Endodermal cell (in vitro differentiated cells): Measurements from ENCODE around the gene TADA3. TPM values are rescaled to one million over a fixed set of nuclear protein-coding genes. Genes with fewer than 3 reads are reported as not detected.
A peak's percentile ranks its signal among the peaks of the same experiment; 100 is the strongest.

Experiments
- DNase-seq: peaks from one replicate; pipeline ENCODE4 v3.0.0-alpha.2; 2017
- H3K27ac ChIP-seq: 2 replicates; pipeline ENCODE4 v1.5.1; 2013; ENCODE audit warnings: mild to moderate bottlenecking, low read depth, low read length, moderate library complexity
- H3K27me3 ChIP-seq: 2 replicates; pipeline ENCODE4 v1.6.1; 2013; ENCODE audit warnings: mild to moderate bottlenecking, low read length, moderate library complexity; ENCODE audit not compliant: insufficient read depth, control insufficient read depth, poor library complexity, severe bottlenecking
- H3K36me3 ChIP-seq: 2 replicates; pipeline ENCODE4 v1.7.0; 2013; ENCODE audit warnings: mild to moderate bottlenecking, low read length, moderate library complexity; ENCODE audit not compliant: control insufficient read depth, insufficient read depth
- H3K4me1 ChIP-seq: one replicate; pipeline ENCODE4 v1.7.0; 2013; ENCODE audit warnings: low read length; ENCODE audit not compliant: control insufficient read depth, insufficient read depth
- H3K4me3 ChIP-seq: 2 replicates; pipeline ENCODE4 v1.5.1; 2013; ENCODE audit warnings: mild to moderate bottlenecking, low read length, moderate library complexity
- H3K9ac ChIP-seq: 2 replicates; pipeline ENCODE4 v1.6.1; 2013; ENCODE audit warnings: mild to moderate bottlenecking, low read length, moderate library complexity; ENCODE audit not compliant: poor library complexity, severe bottlenecking; ENCODE audit errors: extremely low read depth
- H3K9me3 ChIP-seq: 2 replicates; pipeline ENCODE4 v1.6.1; 2013; ENCODE audit warnings: mild to moderate bottlenecking, low read length, moderate library complexity; ENCODE audit not compliant: control insufficient read depth
- H3K27ac Mint-ChIP-seq: 2 replicates; pipeline ENCODE4 v1.8.0; 2020; ENCODE audit warnings: mixed read lengths
- H3K27me3 Mint-ChIP-seq: 2 replicates; pipeline ENCODE4 v1.8.0; 2021; ENCODE audit warnings: mild to moderate bottlenecking, mixed read lengths; ENCODE audit not compliant: insufficient read depth
- H3K36me3 Mint-ChIP-seq: 2 replicates; pipeline ENCODE4 v1.8.0; 2020; ENCODE audit warnings: low read depth, mixed read lengths
- H3K4me1 Mint-ChIP-seq: 2 replicates; pipeline ENCODE4 v1.8.0; 2020; ENCODE audit warnings: mixed read lengths
- H3K4me3 Mint-ChIP-seq: 2 replicates; pipeline ENCODE4 v1.8.0; 2020; ENCODE audit warnings: mild to moderate bottlenecking, moderate library complexity, mixed read lengths
- H3K9me3 Mint-ChIP-seq: 2 replicates; pipeline ENCODE4 v1.8.0; 2020; ENCODE audit warnings: mild to moderate bottlenecking, mixed read lengths
- WGBS, 2 experiments: methylation state at CpG; one replicate each; pipeline versions ENCODE4 v1.1.5 to v1.1.7; 2013; ENCODE audit warnings: missing lambda C conversion rate in 2 of 2, mixed read lengths in 1 of 2; ENCODE audit not compliant: insufficient coverage in 1 of 2, insufficient read length in 1 of 2; 5-methylcytosine and 5-hydroxymethylcytosine counted together
- total RNA-seq, 2 donors: library from RNA; stranded (reverse); fragmentation: NEBNext Ultra II Directional in 1 of 2; extraction: Animal tissue kit (Norgen Biotek cat#: 25700) in 1 of 2; gene quantifications; 2 replicates in 1 of 2; 3 replicates in 1 of 2; pipeline ENCODE4 v1.2.1, GENCODE V29; 2021
- TF ChIP-seq, protein P1 (sequence below): fragments of 200-600 bp; sonication (generic); conservative IDR thresholded peaks from 2 replicates; pipeline ENCODE4 v1.5.0; 2021; ENCODE audit warnings: antibody characterized with exemption, mild to moderate bottlenecking

TADA3 gene
- total RNA-seq, 2 donors from 2014 or later, result 52.4 to 62.0 TPM

DNA sequence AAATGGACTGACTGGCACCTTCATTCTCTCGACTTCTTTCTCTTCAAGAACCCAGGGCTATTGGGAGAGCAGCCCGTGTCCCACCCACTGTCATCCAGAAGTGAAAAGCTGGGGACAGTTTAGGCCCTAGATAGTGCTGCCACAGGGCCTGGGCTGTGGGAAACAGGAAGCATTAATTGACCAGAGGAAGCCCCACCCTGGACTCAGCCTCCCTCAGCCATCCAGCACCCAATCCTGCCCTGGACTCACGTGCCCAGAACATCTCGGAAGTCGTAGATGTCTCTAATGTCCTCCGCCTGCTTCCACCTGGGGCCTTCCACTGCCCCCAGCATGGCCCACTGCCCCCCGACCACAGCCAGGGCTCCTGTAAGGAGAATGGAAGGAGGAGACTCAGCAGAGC lies 24.9 kb downstream of the TADA3 start:
- Histone ChIP-seq H3K9me3 (no peaks in the 10 kb centered on the region), H3K9ac (no peak overlapping the region), H3K27me3 (no peaks in the 10 kb centered on the region), H3K27ac (no peak overlapping the region), H3K4me1 (no peaks in the 10 kb centered on the region), H3K36me3 (peaks cover 7% of the 10 kb centered on the region), H3K4me3 (no peak overlapping the region)
- H3K27me3 Mint-ChIP-seq, result peaks cover 34% of the 10 kb centered on the region
- peaks cover 6% of the 10 kb centered on the region for H3K4me1 Mint-ChIP-seq
- DNase-seq, result no peak
- 83 to 87% methylated on average over 2 to 7 of the region's 7 CpGs for WGBS, 2 experiments
- no peaks in the 10 kb centered on the region for H3K9me3 Mint-ChIP-seq
- H3K4me3 Mint-ChIP-seq, result no peak overlapping the region
- TF ChIP-seq, protein P1, sequence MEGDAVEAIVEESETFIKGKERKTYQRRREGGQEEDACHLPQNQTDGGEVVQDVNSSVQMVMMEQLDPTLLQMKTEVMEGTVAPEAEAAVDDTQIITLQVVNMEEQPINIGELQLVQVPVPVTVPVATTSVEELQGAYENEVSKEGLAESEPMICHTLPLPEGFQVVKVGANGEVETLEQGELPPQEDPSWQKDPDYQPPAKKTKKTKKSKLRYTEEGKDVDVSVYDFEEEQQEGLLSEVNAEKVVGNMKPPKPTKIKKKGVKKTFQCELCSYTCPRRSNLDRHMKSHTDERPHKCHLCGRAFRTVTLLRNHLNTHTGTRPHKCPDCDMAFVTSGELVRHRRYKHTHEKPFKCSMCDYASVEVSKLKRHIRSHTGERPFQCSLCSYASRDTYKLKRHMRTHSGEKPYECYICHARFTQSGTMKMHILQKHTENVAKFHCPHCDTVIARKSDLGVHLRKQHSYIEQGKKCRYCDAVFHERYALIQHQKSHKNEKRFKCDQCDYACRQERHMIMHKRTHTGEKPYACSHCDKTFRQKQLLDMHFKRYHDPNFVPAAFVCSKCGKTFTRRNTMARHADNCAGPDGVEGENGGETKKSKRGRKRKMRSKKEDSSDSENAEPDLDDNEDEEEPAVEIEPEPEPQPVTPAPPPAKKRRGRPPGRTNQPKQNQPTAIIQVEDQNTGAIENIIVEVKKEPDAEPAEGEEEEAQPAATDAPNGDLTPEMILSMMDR, result no peak
- no peak overlapping the region for H3K27ac Mint-ChIP-seq
- H3K36me3 Mint-ChIP-seq, result peaks cover 3% of the 10 kb centered on the region

DNA sequence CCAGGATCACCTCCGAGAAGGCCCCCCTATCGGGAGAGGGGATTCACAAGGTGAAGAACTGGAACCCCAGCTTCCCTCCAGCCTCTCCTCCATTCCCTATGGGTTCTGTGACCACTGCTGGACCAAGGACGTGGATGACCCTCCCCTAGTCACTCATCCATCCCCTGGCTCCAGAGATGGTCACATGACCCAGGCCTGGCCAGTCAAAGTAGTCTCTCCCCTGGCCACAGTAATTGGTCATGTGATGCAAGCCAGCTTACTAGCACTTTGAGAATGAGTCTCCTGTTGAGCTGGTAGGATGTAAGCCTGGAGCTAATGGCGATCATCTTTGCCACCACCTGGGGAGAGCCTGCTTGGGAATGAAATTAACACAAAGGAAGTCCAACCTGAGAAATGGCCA lies 26.4 kb downstream of the TADA3 start:
- Histone ChIP-seq H3K36me3 (peaks cover 9% of the 10 kb centered on the region), H3K27me3 (no peaks in the 10 kb centered on the region), H3K27ac (no peak overlapping the region), H3K9ac (no peak overlapping the region), H3K9me3 (no peaks in the 10 kb centered on the region), H3K4me1 (no peaks in the 10 kb centered on the region), H3K4me3 (no peak overlapping the region)
- 83 to 88% methylated on average over 1 to 4 of the region's 4 CpGs for WGBS, 2 experiments
- no peaks in the 10 kb centered on the region for H3K9me3 Mint-ChIP-seq
- peaks cover 7% of the 10 kb centered on the region for H3K36me3 Mint-ChIP-seq
- H3K27ac Mint-ChIP-seq, result no peak overlapping the region
- TF ChIP-seq, protein P1, result no peak
- H3K4me1 Mint-ChIP-seq, result peaks cover 6% of the 10 kb centered on the region
- no peak overlapping the region for H3K4me3 Mint-ChIP-seq
- DNase-seq, result peak; percentile 76
- peaks cover 25% of the 10 kb centered on the region for H3K27me3 Mint-ChIP-seq

DNA sequence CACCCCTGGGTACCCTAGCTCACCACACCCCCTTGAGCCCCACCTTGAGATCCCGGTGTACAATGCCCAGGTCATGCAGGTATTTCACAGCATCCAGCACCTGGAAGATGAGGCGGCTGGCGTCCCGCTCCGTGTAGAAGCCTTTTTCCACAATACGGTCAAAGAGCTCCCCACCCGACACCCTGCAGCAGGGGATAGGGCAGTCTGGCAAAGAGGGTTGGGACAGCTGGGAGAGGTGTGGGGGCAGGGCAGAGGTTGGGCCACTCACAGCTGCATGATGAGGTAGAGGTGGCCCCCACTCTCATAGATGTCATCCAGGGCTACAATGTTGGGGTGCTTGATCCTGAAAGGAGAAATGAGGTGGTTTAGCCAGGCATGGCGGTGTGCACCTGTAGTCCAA lies 29.4 kb downstream of the TADA3 start:
- Histone ChIP-seq H3K36me3 (peaks cover 24% of the 10 kb centered on the region), H3K9ac (no peak overlapping the region), H3K4me1 (no peaks in the 10 kb centered on the region), H3K27me3 (no peaks in the 10 kb centered on the region), H3K27ac (no peak overlapping the region), H3K9me3 (no peaks in the 10 kb centered on the region), H3K4me3 (no peak overlapping the region)
- no peak overlapping the region for H3K4me3 Mint-ChIP-seq
- H3K27me3 Mint-ChIP-seq, result peaks cover 8% of the 10 kb centered on the region
- no peak for DNase-seq
- H3K9me3 Mint-ChIP-seq, result no peaks in the 10 kb centered on the region
- TF ChIP-seq, protein P1, result no peak
- 93 to 94% methylated on average over 2 to 8 of the region's 8 CpGs for WGBS, 2 experiments
- H3K4me1 Mint-ChIP-seq, result no peaks in the 10 kb centered on the region
- H3K27ac Mint-ChIP-seq, result no peak overlapping the region
- H3K36me3 Mint-ChIP-seq, result peaks cover 29% of the 10 kb centered on the region
